GM12878 (cell line): ENCODE results near the gene LRRFIP2. TPM values are rescaled to one million over a fixed set of nuclear protein-coding genes. Genes with fewer than 3 reads are reported as not detected.
A peak's percentile ranks its signal among the peaks of the same experiment; 100 is the strongest.

Experiments used
- ATAC-seq: fragments of 200-7000 bp; cut with Tn5 transposase; 3 replicates; pipeline ENCODE4 v1.9.1; 2020; ENCODE audit warnings: mild to moderate bottlenecking, moderate library complexity
- BruUV-seq: library from RNA; stranded (reverse); fragments of 400-500 nt; replicated peaks from 2 replicates; lab custom pipeline; 2021; lab: Mats Ljungman, UMichigan
- CTCF ChIA-PET: fragments of 300-600 bp; sonication (Branson Sonifier 250); formaldehyde crosslinking; extraction: SDS; loops from one replicate; lab custom pipeline; 2021; ENCODE audit warnings: inconsistent platforms; lab: Yijun Ruan, JAX
- POLR2A ChIA-PET: fragments of 350-600 bp; formaldehyde crosslinking; extraction: SDS; loops from one replicate; lab custom pipeline; 2021; ENCODE audit warnings: inconsistent platforms; lab: Charles Lee
- RAD21 ChIA-PET: fragments of 300-600 bp; sonication (Branson Sonifier 250); formaldehyde crosslinking; loops from one replicate; lab custom pipeline; 2023; ENCODE audit warnings: antibody characterized with exemption; ENCODE audit not compliant: unreplicated experiment; lab: Charles Lee
- SMC1A ChIA-PET: fragments of 300-600 bp; sonication (Branson Sonifier 250); formaldehyde crosslinking; loops from one replicate; lab custom pipeline; 2023; ENCODE audit not compliant: unreplicated experiment, uncharacterized antibody; lab: Charles Lee
- DNase-seq: peaks from one replicate; pipeline ENCODE4 v3.0.0-alpha.2; 2011; ENCODE audit warnings: low read depth, low spot score
- FAIRE-seq: peaks from 3 replicates; lab custom pipeline; 2011; peaks lifted over from hg19 to GRCh38; lab: Jason Lieb, UNC
- H2AFZ ChIP-seq: 2 replicates; pipeline ENCODE4 v1.6.0; 2011; ENCODE audit warnings: low read depth, low read length, control low read depth; ENCODE audit not compliant: control insufficient read depth
- H3K27ac ChIP-seq: 2 replicates; pipeline ENCODE4 v1.5.1; 2011; ENCODE audit warnings: control low read depth; ENCODE audit not compliant: control insufficient read depth, insufficient read depth
- H3K27me3 ChIP-seq, 2 experiments: replicated peaks in 1 of 2; 2 replicates each; pipeline versions ENCODE4 v1.6.0 to v1.6.1; 2011; ENCODE audit warnings: low read length in 1 of 2; ENCODE audit not compliant: control insufficient read depth in 2 of 2, insufficient read depth in 2 of 2
- H3K36me3 ChIP-seq, 2 experiments: 2 replicates each; pipeline ENCODE4 v1.5.1; 2011; ENCODE audit warnings: low read length in 1 of 2; ENCODE audit not compliant: control insufficient read depth in 2 of 2, insufficient read depth in 2 of 2
- H3K4me1 ChIP-seq: 2 replicates; pipeline ENCODE4 v1.6.1; 2011; ENCODE audit warnings: mild to moderate bottlenecking, low read length, moderate library complexity, mixed read lengths; ENCODE audit not compliant: control insufficient read depth, insufficient read depth
- H3K4me2 ChIP-seq: 2 replicates; pipeline ENCODE4 v1.6.0; 2011; ENCODE audit warnings: control low read depth; ENCODE audit not compliant: control insufficient read depth, insufficient read depth
- H3K4me3 ChIP-seq: fragments of 200-600 bp; sonication (generic); 2 replicates; pipeline ENCODE4 v1.5.1; 2016
- H3K79me2 ChIP-seq: 2 replicates; pipeline ENCODE4 v1.6.0; 2011; ENCODE audit warnings: low read length; ENCODE audit not compliant: control insufficient read depth, insufficient read depth
- H3K9ac ChIP-seq: 2 replicates; pipeline ENCODE4 v1.8.0; 2011; ENCODE audit warnings: low read length, control low read depth, mixed read lengths; ENCODE audit not compliant: control insufficient read depth, insufficient read depth
- H3K9me3 ChIP-seq: replicated peaks from 3 replicates; pipeline ENCODE4 v1.5.1; 2011; ENCODE audit warnings: mild to moderate bottlenecking, low read length; ENCODE audit not compliant: control insufficient read depth, insufficient read depth
- H4K20me1 ChIP-seq: 2 replicates; pipeline ENCODE4 v1.6.0; 2011; ENCODE audit not compliant: control insufficient read depth, insufficient read depth
- CEBPB ChIP-seq, 2 experiments: fragments of 150-350 bp in 1 of 2; IDR thresholded peaks; 2 replicates each; pipeline ENCODE4 v1.6.1; 2012 to 2014; ENCODE audit warnings: low read depth in 2 of 2, low read length in 2 of 2, borderline replicate concordance in 1 of 2, inconsistent platforms in 1 of 2
- CHD2 ChIP-seq: IDR thresholded peaks from 2 replicates; pipeline ENCODE4 v1.6.1; 2011; ENCODE audit warnings: low read depth, low read length, improper control_type of control experiment, borderline replicate concordance
- JUNB ChIP-seq: IDR thresholded peaks from 2 replicates; pipeline ENCODE4 v1.6.1; 2016; ENCODE audit warnings: antibody characterized with exemption, mild to moderate bottlenecking
- JUND ChIP-seq: IDR thresholded peaks from 2 replicates; pipeline ENCODE4 v1.6.1; 2012; ENCODE audit warnings: low read depth, mild to moderate bottlenecking, low read length, improper control_type of control experiment, moderate library complexity
- MYB ChIP-seq: fragments of 150-350 bp; IDR thresholded peaks from 2 replicates; pipeline ENCODE4 v1.6.1; 2014; ENCODE audit warnings: mild to moderate bottlenecking, low read depth, low read length, borderline replicate concordance
- NFXL1 ChIP-seq: fragments of 450-650 bp; IDR thresholded peaks from 2 replicates; pipeline ENCODE4 v1.6.1; 2017; ENCODE audit warnings: antibody characterized with exemption, mild to moderate bottlenecking, borderline replicate concordance
- POLR2AphosphoS5 ChIP-seq: IDR thresholded peaks from 2 replicates; pipeline ENCODE4 v1.6.1; 2011; ENCODE audit warnings: mild to moderate bottlenecking, low read length, inconsistent platforms
- ZNF217 ChIP-seq: fragments of 450-650 bp; IDR thresholded peaks from 2 replicates; pipeline ENCODE4 v1.6.1; 2017; ENCODE audit warnings: antibody characterized with exemption, mild to moderate bottlenecking
- WGBS: methylation state at CpG from one replicate; pipeline ENCODE4 v1.1.6; 2016; ENCODE audit warnings: low lambda C conversion rate; ENCODE audit not compliant: insufficient replicate concordance, insufficient coverage; ENCODE audit errors: missing lambda C conversion rate; 5-methylcytosine and 5-hydroxymethylcytosine counted together
- in situ Hi-C: fragments of 300-500 bp; cut with MboI; formaldehyde crosslinking; loops from 9 replicates; pipeline ENCODE4 v1.14.3; 2018; ENCODE audit warnings: mixed read lengths
- intact Hi-C: fragments of 100-400 bp; cut with micrococcal nuclease; formaldehyde crosslinking; loops from one replicate; pipeline ENCODE4 v1.14.2; 2022; ENCODE audit not compliant: unreplicated experiment
- polyA plus RNA-seq, 11 experiments: library from polyadenylated mRNA; depleted of rRNA in 4 of 11; unstranded in 6 of 11; stranded (reverse) in 5 of 11; fragments of >200 nt; fragmentation: Nextera tagmentation in 4 of 11; fragmentation: Illumina TruSeq in 1 of 11; extraction: Ambion mirVana in 4 of 11; extraction: Trizol in 1 of 11; gene quantifications; 1 replicate in 1 of 11; 2 replicates in 10 of 11; pipeline versions ENCODE4 v1.2.1 to v1.2.3, GENCODE V29; 2011 to 2016; ENCODE audit warnings: inconsistent platforms in 2 of 11, missing spikeins in 2 of 11, low read depth in 1 of 11
- total RNA-seq, 4 experiments: library from RNA; depleted of rRNA in 3 of 4; stranded (reverse); fragments of >200 nt in 3 of 4; fragmentation: Illumina TruSeq in 1 of 4; extraction: Trizol in 1 of 4; gene quantifications; 2 replicates each; pipeline versions ENCODE4 v1.2.1 to v1.2.3, GENCODE V29; 2013 to 2021

The LRRFIP2 gene
- total and polyA plus RNA-seq, 10 of the 15 experiments (the other 5 are each of a cell fraction or from before 2014, with no cell fraction given), result 9.7 to 46.9 (median 38.1) TPM

GRCh38 chr3:37138816-37139215 is 35.6 kb downstream of the LRRFIP2 start (continued):
- TF ChIP-seq NFXL1, result no peak
- no peak for TF ChIP-seq JUND
- TF ChIP-seq ZNF217, result no peak

DNA sequence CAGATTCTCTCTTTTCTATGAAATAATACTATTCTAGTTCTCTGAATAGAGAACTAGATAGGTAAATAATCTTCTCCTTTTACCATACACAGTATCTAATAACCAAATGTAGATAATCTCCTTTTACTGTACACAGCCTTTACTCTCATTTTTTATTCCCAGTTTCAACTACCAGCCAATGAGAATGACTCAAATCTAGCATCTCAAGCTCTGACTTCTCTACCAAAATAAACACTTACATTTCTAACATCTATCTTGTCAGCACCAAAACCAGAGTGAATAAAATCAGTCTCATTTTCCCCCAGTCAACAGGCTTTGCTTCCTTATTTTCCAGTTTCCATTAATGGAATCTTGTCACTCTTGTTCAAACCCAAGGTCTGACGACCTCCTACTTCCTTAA is 36.9 kb downstream of the LRRFIP2 start:
- Histone ChIP-seq H2AFZ (no peak overlapping the region), H4K20me1 (no peaks in the 10 kb centered on the region)
- FAIRE-seq, result no peak
- RAD21 ChIA-PET, result interaction anchor here (1.0 kb wide), 1 partner anchor 83 kb away, joined by 4 read pairs; no protein-coding TSS in a partner anchor
- TF ChIP-seq MYB, result no peak
- TF ChIP-seq POLR2AphosphoS5, result no peak
- no peak for TF ChIP-seq CHD2
- TF ChIP-seq CEBPB (IDR thresholded peaks at IDR 0.05; ENCODE audit: borderline replicate concordance in 1 of 2, low read depth in 2 of 2, low read length in 2 of 2), result no peak
- peak; percentile 8; the same call in 1 of the 2 replicates for TF ChIP-seq JUNB
- TF ChIP-seq, all 136 proteins: peak for 1
- H3K36me3 ChIP-seq, result no peaks in the 10 kb centered on the region; a peak in 1 of 4 replicates
- ATAC-seq, result no peak
- H3K4me2 ChIP-seq, result no peak overlapping the region
- in situ Hi-C loops (no loop called here), intact Hi-C loops (no loop called here)
- 45% methylated on average over 1 of the region's 1 CpG for WGBS
- H3K4me3 ChIP-seq, result no peak overlapping the region
- BruUV-seq, result no TSS peak
- DNase-seq, result no peak
- no peaks in the 10 kb centered on the region for H3K27me3 ChIP-seq
- no peak overlapping the region for H3K27ac ChIP-seq
- H3K79me2 ChIP-seq, result no peaks in the 10 kb centered on the region
- no peaks in the 10 kb centered on the region for H3K9me3 ChIP-seq
- H3K9ac ChIP-seq, result no peak overlapping the region
- POLR2A ChIA-PET, result no interaction called here
- SMC1A ChIA-PET, result interaction anchor here (1.5 kb wide), 1 partner anchor 10 kb away, joined by 4 read pairs; no protein-coding TSS in a partner anchor
- CTCF ChIA-PET, result interaction anchor here (1.6 kb wide), 1 partner anchor 76 kb away, joined by 4 read pairs; no protein-coding TSS in a partner anchor
- peaks cover 23% of the 10 kb centered on the region for H3K4me1 ChIP-seq
